Liver (tissue), 9 donors: ENCODE results near the gene IFNGR1. TPM values are rescaled to one million over a fixed set of nuclear protein-coding genes. Genes with fewer than 3 reads are reported as not detected.
"Not testable (repeated sequence)": the region's sequence is repeated elsewhere in the genome, so short reads cannot be mapped to it uniquely, and the experiment has no call there.

Experiments used
- DNase-seq: peaks from one replicate; pipeline ENCODE4 v3.0.0-alpha.2; 2017; ENCODE audit warnings: low spot score
- H3K27ac ChIP-seq, 2 donors: one replicate each; pipeline ENCODE4 v1.7.0; 2013; ENCODE audit warnings: inconsistent platforms in 2 of 2, low read length in 2 of 2, control low read depth in 1 of 2, low read depth in 1 of 2, mild to moderate bottlenecking in 1 of 2
- H3K27me3 ChIP-seq, 4 donors: one replicate each; pipeline versions ENCODE4 v1.6.1 to v1.7.0; 2013; ENCODE audit warnings: low read length in 3 of 4, inconsistent platforms in 1 of 4, mild to moderate bottlenecking in 1 of 4, moderate library complexity in 1 of 4; ENCODE audit not compliant: control insufficient read depth in 4 of 4, insufficient read depth in 4 of 4
- H3K36me3 ChIP-seq, 4 donors: one replicate each; pipeline versions ENCODE4 v1.6.1 to v1.7.0; 2013; ENCODE audit warnings: low read length in 3 of 4, mild to moderate bottlenecking in 3 of 4, low read depth in 1 of 4, moderate library complexity in 1 of 4; ENCODE audit not compliant: control insufficient read depth in 4 of 4, insufficient read depth in 3 of 4
- H3K4me1 ChIP-seq, 4 donors: one replicate each; pipeline versions ENCODE4 v1.6.1 to v1.7.0; 2013; ENCODE audit warnings: low read length in 3 of 4, mild to moderate bottlenecking in 3 of 4, moderate library complexity in 1 of 4; ENCODE audit not compliant: control insufficient read depth in 4 of 4, insufficient read depth in 4 of 4
- H3K4me3 ChIP-seq, 3 donors: one replicate each; pipeline versions ENCODE4 v1.6.1 to v1.7.0; 2013; ENCODE audit warnings: low read length in 3 of 3, control low read depth in 1 of 3, low read depth in 1 of 3, mild to moderate bottlenecking in 1 of 3
- H3K9ac ChIP-seq, 2 donors: one replicate each; pipeline ENCODE4 v1.7.0; 2013; ENCODE audit warnings: low read length in 2 of 2, mild to moderate bottlenecking in 2 of 2, moderate library complexity in 2 of 2, control low read depth in 1 of 2, low read depth in 1 of 2
- H3K9me3 ChIP-seq, 4 donors: one replicate each; pipeline versions ENCODE4 v1.6.1 to v1.7.0; 2013; ENCODE audit warnings: low read length in 3 of 4; ENCODE audit not compliant: control insufficient read depth in 4 of 4
- CTCF ChIP-seq: fragments of 150-350 bp; IDR thresholded peaks from 2 replicates; pipeline ENCODE4 v1.5.1; 2017; ENCODE audit warnings: improper control_type of control experiment, low read depth, low read length; ENCODE audit not compliant: missing input control
- EGR1 ChIP-seq, 2 donors: IDR thresholded peaks; 2 replicates each; pipeline ENCODE4 v1.6.1; 2016 to 2018; ENCODE audit warnings: antibody characterized with exemption in 2 of 2, low read depth in 2 of 2
- FOXA1 ChIP-seq: IDR thresholded peaks from 2 replicates; pipeline ENCODE4 v1.6.1; 2016; ENCODE audit warnings: antibody characterized with exemption
- FOXA2 ChIP-seq: IDR thresholded peaks from 2 replicates; pipeline ENCODE4 v1.6.1; 2016; ENCODE audit warnings: antibody characterized with exemption
- GABPA ChIP-seq, 2 donors: IDR thresholded peaks in 1 of 2; conservative IDR thresholded peaks in 1 of 2; 2 replicates each; pipeline ENCODE4 v1.6.1; 2016; ENCODE audit warnings: antibody characterized with exemption in 2 of 2, mild to moderate bottlenecking in 1 of 2, moderate library complexity in 1 of 2
- HNF4A ChIP-seq, 2 donors: conservative IDR thresholded peaks; 2 replicates each; pipeline ENCODE4 v1.6.1; 2016; ENCODE audit warnings: antibody characterized with exemption in 2 of 2, mild to moderate bottlenecking in 2 of 2
- HNF4G ChIP-seq: IDR thresholded peaks from 2 replicates; pipeline ENCODE4 v1.6.1; 2016; ENCODE audit warnings: antibody characterized with exemption
- JUND ChIP-seq, 2 donors: IDR thresholded peaks; 2 replicates each; pipeline ENCODE4 v1.6.1; 2016; ENCODE audit warnings: antibody characterized with exemption in 2 of 2
- NR2F2 ChIP-seq: IDR thresholded peaks from 2 replicates; pipeline ENCODE4 v1.6.1; 2016; ENCODE audit warnings: antibody characterized with exemption
- RAD21 ChIP-seq, 2 donors: IDR thresholded peaks; 2 replicates each; pipeline ENCODE4 v1.6.1; 2016; ENCODE audit warnings: antibody characterized with exemption in 2 of 2, mild to moderate bottlenecking in 2 of 2
- RXRA ChIP-seq, 2 donors: IDR thresholded peaks; 2 replicates each; pipeline ENCODE4 v1.6.1; 2017 to 2018; ENCODE audit warnings: antibody characterized with exemption in 2 of 2, mild to moderate bottlenecking in 1 of 2
- TAF1 ChIP-seq: conservative IDR thresholded peaks from 2 replicates; pipeline ENCODE4 v1.6.1; 2016; ENCODE audit warnings: antibody characterized with exemption, mild to moderate bottlenecking
- YY1 ChIP-seq: IDR thresholded peaks from 2 replicates; pipeline ENCODE4 v1.6.1; 2016; ENCODE audit warnings: antibody characterized with exemption, mild to moderate bottlenecking
- ZBTB33 ChIP-seq: IDR thresholded peaks from 2 replicates; pipeline ENCODE4 v1.6.1; 2016; ENCODE audit warnings: antibody characterized with exemption
- WGBS: extraction: QIAGEN DNeasy Blood & Tissue Kit; methylation state at CpG from one replicate; pipeline ENCODE4 v1.1.7; 2013; 5-methylcytosine and 5-hydroxymethylcytosine counted together
- polyA plus RNA-seq, 2 donors: library from polyadenylated mRNA; stranded (reverse) in 1 of 2; unstranded in 1 of 2; fragments of 200-250 nt in 1 of 2; fragments of >200 nt in 1 of 2; fragmentation: Nextera tagmentation in 1 of 2; extraction: Ambion mirVana in 1 of 2; gene quantifications; one replicate each; pipeline versions ENCODE4 v1.2.1 to v1.2.3, GENCODE V29; 2013 to 2015
- total RNA-seq, 2 donors: library from RNA; depleted of rRNA; stranded (reverse); fragments of >200 nt; gene quantifications; one replicate each; pipeline ENCODE4 v1.2.3, GENCODE V29; 2014
- TF ChIP-seq, protein P1 (sequence below): IDR thresholded peaks from 2 replicates; pipeline ENCODE4 v1.6.1; 2016; ENCODE audit warnings: antibody characterized with exemption
- TF ChIP-seq, protein P2 (sequence below): IDR thresholded peaks from 2 replicates; pipeline ENCODE4 v1.6.1; 2016; ENCODE audit warnings: antibody characterized with exemption
- TF ChIP-seq, protein P3 (sequence below): IDR thresholded peaks from 2 replicates; pipeline ENCODE4 v1.6.1; 2016; ENCODE audit warnings: antibody characterized with exemption, mild to moderate bottlenecking
- donor health status: healthy.
- donor health status: healthy.
- donor health status: healthy.
- donor health status: healthy.
- donor health status: healthy.

Gene IFNGR1
- total and polyA plus RNA-seq, 4 donors, result 33.9 to 57.8 (median 39.0) TPM

DNA sequence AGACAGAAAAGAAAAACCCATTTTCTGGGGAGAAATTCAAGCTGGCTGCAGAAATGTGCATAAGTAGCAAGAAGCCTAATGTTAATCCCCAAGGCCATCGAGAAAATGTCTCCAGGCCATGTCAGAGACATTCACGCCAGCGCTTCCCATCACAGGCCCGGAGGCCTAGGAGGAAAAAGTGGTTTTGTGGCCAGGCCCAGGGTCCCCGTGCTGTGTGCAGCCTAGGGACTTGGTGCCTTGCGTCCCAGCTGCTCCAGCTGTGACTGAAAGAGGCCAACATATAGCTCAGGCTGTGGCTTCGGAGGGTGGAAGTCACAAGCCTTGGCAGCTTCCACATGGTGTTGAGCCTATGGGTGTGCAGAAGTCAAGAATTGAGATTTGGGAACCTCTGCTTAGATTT, 10.9 kb downstream of the IFNGR1 start:
- Histone ChIP-seq H3K9ac (no peak overlapping the region), H3K27ac (no peak overlapping the region), H3K4me1 (peaks cover 4 to 24% (median 16%) of the 10 kb centered on the region in 4 donors), H3K27me3 (no peaks in the 10 kb centered on the region), H3K36me3 (peaks cover 6 to 32% (median 21%) of the 10 kb centered on the region in 4 donors), H3K4me3 (no peak overlapping the region), H3K9me3 (no peaks in the 10 kb centered on the region)
- 98% methylated on average over 7 of the region's 7 CpGs for WGBS
- no peak for DNase-seq
- TF ChIP-seq EGR1 (IDR thresholded peaks at IDR 0.05; ENCODE audit: low read depth in 2 of 2) (no peak), NR2F2 (no peak), FOXA1 (no peak), ZBTB33 (no peak), GABPA (IDR thresholded peaks at IDR 0.05 in 1 of 2, conservative IDR thresholded peaks at IDR 0.05 in 1 of 2) (no peak), CTCF (no peak), RXRA (IDR thresholded peaks at IDR 0.05) (no peak), RAD21 (IDR thresholded peaks at IDR 0.05) (no peak), HNF4A (conservative IDR thresholded peaks at IDR 0.05) (no peak), TAF1 (no peak), JUND (IDR thresholded peaks at IDR 0.05) (no peak), YY1 (no peak), FOXA2 (no peak), HNF4G (no peak)
- TF ChIP-seq, protein P1, sequence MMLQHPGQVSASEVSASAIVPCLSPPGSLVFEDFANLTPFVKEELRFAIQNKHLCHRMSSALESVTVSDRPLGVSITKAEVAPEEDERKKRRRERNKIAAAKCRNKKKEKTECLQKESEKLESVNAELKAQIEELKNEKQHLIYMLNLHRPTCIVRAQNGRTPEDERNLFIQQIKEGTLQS, result no peak
- TF ChIP-seq, protein P2, sequence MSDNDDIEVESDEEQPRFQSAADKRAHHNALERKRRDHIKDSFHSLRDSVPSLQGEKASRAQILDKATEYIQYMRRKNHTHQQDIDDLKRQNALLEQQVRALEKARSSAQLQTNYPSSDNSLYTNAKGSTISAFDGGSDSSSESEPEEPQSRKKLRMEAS, result no peak

DNA sequence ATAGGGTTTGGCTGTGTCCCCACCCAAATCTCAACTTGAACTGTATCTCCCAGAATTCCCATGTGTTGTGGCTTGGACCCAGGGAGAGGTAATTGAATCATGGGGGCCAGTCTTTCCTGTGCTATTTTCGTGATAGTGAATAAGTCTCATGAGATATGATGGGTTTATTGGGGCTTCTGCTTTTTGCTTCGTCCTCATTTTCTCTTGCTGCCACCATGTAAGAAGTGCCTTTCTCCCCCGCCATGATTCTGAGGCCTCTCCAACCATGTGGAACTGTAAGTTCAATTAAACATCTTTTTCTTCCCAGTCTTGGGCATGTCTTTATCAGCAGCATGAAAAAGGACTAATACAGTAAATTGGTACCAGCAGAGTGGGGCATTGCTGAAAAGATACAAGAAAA, 11.7 kb downstream of the IFNGR1 start:
- 96% methylated on average over 3 of the region's 3 CpGs for WGBS
- H3K4me1 ChIP-seq, result peaks cover 4 to 24% (median 14%) of the 10 kb centered on the region in 4 donors
- not testable (repeated sequence) for H3K27ac ChIP-seq, H3K4me3 ChIP-seq, H3K27me3 ChIP-seq, DNase-seq, H3K9ac ChIP-seq, H3K9me3 ChIP-seq
- peaks cover 6 to 38% (median 27%) of the 10 kb centered on the region in 4 donors for H3K36me3 ChIP-seq

GRCh38 chr6:137206577-137206976, 12.6 kb downstream of the IFNGR1 start:
- no peak overlapping the region for H3K27ac ChIP-seq
- H3K9me3 ChIP-seq, result no peaks in the 10 kb centered on the region
- 65% methylated on average over 1 of the region's 1 CpG for WGBS
- H3K27me3 ChIP-seq, result no peaks in the 10 kb centered on the region
- no peak overlapping the region for H3K9ac ChIP-seq
- H3K4me3 ChIP-seq, result no peak overlapping the region
- H3K4me1 ChIP-seq, result peaks cover 4 to 20% (median 12%) of the 10 kb centered on the region in 4 donors
- TF ChIP-seq, protein P3, sequence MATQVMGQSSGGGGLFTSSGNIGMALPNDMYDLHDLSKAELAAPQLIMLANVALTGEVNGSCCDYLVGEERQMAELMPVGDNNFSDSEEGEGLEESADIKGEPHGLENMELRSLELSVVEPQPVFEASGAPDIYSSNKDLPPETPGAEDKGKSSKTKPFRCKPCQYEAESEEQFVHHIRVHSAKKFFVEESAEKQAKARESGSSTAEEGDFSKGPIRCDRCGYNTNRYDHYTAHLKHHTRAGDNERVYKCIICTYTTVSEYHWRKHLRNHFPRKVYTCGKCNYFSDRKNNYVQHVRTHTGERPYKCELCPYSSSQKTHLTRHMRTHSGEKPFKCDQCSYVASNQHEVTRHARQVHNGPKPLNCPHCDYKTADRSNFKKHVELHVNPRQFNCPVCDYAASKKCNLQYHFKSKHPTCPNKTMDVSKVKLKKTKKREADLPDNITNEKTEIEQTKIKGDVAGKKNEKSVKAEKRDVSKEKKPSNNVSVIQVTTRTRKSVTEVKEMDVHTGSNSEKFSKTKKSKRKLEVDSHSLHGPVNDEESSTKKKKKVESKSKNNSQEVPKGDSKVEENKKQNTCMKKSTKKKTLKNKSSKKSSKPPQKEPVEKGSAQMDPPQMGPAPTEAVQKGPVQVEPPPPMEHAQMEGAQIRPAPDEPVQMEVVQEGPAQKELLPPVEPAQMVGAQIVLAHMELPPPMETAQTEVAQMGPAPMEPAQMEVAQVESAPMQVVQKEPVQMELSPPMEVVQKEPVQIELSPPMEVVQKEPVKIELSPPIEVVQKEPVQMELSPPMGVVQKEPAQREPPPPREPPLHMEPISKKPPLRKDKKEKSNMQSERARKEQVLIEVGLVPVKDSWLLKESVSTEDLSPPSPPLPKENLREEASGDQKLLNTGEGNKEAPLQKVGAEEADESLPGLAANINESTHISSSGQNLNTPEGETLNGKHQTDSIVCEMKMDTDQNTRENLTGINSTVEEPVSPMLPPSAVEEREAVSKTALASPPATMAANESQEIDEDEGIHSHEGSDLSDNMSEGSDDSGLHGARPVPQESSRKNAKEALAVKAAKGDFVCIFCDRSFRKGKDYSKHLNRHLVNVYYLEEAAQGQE, result no peak
- TF ChIP-seq, protein P2, result no peak
- TF ChIP-seq, protein P1, result no peak
- no peak for TF ChIP-seq TAF1
- TF ChIP-seq ZBTB33, result no peak
- H3K36me3 ChIP-seq, result peaks cover 6 to 43% (median 30%) of the 10 kb centered on the region in 4 donors
- DNase-seq, result no peak
